Measurements from ENCODE around the gene POU4F3.

POU4F3 gene

DNA sequence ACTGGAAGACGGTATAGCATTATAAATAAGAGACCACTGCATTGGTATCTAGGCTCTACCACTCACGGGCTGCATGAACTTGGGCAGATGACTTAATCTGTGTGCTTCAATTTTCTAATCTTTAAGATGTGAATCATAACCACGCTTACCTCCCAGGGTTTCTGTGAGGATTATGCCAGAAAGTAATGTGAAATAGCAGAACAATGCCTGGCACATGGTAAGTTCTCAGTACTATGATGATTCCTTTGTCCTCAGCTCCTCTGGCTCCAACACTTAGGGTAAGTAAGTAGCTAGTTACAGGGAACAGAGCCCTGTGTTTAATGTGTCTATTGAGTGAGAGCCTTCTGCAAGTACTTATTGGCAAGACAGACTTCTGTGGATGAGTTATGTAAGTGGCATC is 31.1 kb downstream of the POU4F3 start:
- no peak for TF ChIP-seq SIN3A (IDR thresholded peaks at IDR 0.05; ENCODE audit: borderline replicate concordance, insufficient read depth, low read length)
- no peak for TF ChIP-seq FOXP2 (optimal IDR thresholded peaks at IDR 0.05; ENCODE audit: borderline replicate concordance, extremely low read depth, extremely low read length, insufficient read depth)
- TF ChIP-seq, protein P1, sequence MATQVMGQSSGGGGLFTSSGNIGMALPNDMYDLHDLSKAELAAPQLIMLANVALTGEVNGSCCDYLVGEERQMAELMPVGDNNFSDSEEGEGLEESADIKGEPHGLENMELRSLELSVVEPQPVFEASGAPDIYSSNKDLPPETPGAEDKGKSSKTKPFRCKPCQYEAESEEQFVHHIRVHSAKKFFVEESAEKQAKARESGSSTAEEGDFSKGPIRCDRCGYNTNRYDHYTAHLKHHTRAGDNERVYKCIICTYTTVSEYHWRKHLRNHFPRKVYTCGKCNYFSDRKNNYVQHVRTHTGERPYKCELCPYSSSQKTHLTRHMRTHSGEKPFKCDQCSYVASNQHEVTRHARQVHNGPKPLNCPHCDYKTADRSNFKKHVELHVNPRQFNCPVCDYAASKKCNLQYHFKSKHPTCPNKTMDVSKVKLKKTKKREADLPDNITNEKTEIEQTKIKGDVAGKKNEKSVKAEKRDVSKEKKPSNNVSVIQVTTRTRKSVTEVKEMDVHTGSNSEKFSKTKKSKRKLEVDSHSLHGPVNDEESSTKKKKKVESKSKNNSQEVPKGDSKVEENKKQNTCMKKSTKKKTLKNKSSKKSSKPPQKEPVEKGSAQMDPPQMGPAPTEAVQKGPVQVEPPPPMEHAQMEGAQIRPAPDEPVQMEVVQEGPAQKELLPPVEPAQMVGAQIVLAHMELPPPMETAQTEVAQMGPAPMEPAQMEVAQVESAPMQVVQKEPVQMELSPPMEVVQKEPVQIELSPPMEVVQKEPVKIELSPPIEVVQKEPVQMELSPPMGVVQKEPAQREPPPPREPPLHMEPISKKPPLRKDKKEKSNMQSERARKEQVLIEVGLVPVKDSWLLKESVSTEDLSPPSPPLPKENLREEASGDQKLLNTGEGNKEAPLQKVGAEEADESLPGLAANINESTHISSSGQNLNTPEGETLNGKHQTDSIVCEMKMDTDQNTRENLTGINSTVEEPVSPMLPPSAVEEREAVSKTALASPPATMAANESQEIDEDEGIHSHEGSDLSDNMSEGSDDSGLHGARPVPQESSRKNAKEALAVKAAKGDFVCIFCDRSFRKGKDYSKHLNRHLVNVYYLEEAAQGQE (IDR thresholded peaks at IDR 0.05; ENCODE audit: insufficient read depth in 1 of 2, low read depth in 2 of 2, low read length in 2 of 2): no peak
- no peak for TF ChIP-seq TAF1 (IDR thresholded peaks at IDR 0.05; ENCODE audit: borderline replicate concordance, insufficient read depth, low read length)
- no peak for TF ChIP-seq POLR2AphosphoS5 (IDR thresholded peaks at IDR 0.05; ENCODE audit: low read depth, low read length)

DNA sequence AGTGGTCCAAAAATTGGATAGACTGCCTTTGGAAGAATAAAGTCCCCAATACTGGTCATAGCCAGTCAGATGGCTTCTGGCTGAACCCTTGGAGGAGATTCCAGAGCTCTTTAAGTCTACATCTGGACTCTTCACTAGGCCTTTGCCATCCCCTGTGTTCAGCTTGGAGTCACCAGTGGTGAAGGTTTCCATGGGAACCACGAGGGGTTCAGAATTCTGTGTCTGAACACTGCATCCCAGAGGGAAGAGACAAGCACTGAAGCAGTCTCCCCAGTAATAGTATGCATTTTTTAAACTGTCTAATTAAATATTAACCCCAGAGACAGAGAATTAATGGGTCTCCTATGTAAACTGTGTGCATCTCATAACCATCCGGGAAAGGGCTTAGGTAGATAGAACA is 38.2 kb downstream of the POU4F3 start:
- no peak for TF ChIP-seq FOXP2 (optimal IDR thresholded peaks at IDR 0.05; ENCODE audit: borderline replicate concordance, extremely low read depth, extremely low read length, insufficient read depth)
- TF ChIP-seq SIN3A (IDR thresholded peaks at IDR 0.05; ENCODE audit: borderline replicate concordance, insufficient read depth, low read length): no peak
- no peak for TF ChIP-seq POLR2AphosphoS5 (IDR thresholded peaks at IDR 0.05; ENCODE audit: low read depth, low read length)
- TF ChIP-seq, protein P1 (IDR thresholded peaks at IDR 0.05; ENCODE audit: insufficient read depth in 1 of 2, low read depth in 2 of 2, low read length in 2 of 2): no peak
- TF ChIP-seq TAF1 (IDR thresholded peaks at IDR 0.05; ENCODE audit: borderline replicate concordance, insufficient read depth, low read length): no peak

DNA sequence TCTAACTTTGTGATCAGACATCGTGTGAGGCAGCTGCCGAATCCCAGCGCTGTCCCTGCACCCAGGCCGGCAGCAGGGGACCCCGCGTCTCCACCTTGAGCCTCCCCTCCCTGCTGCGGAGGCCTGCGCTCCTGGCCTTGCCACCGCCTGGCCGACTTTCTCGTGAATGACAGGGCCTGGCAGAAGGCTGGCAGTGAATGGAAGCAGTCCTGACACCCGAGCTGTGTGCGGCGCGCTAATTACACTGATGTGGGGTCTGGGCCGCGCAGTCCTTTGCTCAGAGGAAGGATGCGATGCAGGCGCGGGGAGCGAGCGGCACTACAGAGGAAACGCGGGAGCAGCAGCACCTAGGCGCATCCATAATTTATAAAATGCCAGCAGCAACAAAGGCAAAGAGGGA is 40.3 kb downstream of the POU4F3 start:
- no peak for TF ChIP-seq SIN3A (IDR thresholded peaks at IDR 0.05; ENCODE audit: borderline replicate concordance, insufficient read depth, low read length)
- TF ChIP-seq FOXP2 (optimal IDR thresholded peaks at IDR 0.05; ENCODE audit: borderline replicate concordance, extremely low read depth, extremely low read length, insufficient read depth): no peak
- TF ChIP-seq POLR2AphosphoS5 (IDR thresholded peaks at IDR 0.05; ENCODE audit: low read depth, low read length): no peak
- no peak for TF ChIP-seq TAF1 (IDR thresholded peaks at IDR 0.05; ENCODE audit: borderline replicate concordance, insufficient read depth, low read length)

DNA sequence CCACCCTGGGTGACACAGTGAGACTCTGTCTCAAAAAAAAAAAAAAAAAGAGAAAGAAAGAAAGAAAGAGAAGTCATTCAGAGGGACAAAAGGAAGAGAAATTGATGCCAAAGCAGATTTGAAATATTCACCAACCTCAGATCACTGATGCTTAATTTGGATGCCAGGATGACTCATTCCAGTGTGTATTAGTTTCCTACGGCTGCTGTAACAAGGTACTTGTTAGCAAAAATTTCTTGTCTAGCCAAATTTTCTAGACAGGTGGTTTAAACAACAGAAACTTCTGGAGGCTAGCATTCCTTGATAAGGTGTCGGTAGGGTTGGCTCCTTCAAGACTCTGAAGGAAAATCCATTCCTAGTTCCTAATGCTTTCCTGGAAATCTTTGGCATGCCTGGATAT is 42.1 kb downstream of the POU4F3 start:
- no peak for TF ChIP-seq TAF1 (IDR thresholded peaks at IDR 0.05; ENCODE audit: borderline replicate concordance, insufficient read depth, low read length)
- TF ChIP-seq, protein P1 (IDR thresholded peaks at IDR 0.05; ENCODE audit: insufficient read depth in 1 of 2, low read depth in 2 of 2, low read length in 2 of 2): no peak
- TF ChIP-seq FOXP2 (optimal IDR thresholded peaks at IDR 0.05; ENCODE audit: borderline replicate concordance, extremely low read depth, extremely low read length, insufficient read depth): no peak
- TF ChIP-seq POLR2AphosphoS5 (IDR thresholded peaks at IDR 0.05; ENCODE audit: low read depth, low read length): no peak
- TF ChIP-seq SIN3A (IDR thresholded peaks at IDR 0.05; ENCODE audit: borderline replicate concordance, insufficient read depth, low read length): no peak

DNA sequence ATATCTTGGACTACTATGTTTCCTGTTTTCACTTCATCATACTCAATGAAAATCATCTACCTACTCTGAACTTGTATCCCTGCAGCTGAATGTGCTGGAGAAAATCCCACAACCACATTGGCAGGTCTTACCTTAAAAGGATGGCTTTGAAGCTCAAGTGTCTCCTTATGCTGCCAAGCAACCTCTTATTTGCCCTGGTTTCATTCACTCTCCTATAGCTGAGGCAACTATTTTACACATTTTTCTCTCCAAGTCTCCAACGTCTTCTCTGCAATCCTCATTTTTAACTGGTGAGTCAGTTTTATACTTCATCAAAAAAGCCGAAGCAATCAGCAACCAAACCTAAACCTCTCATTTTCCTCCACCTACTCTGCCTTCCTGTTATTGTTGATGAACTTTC is 49.7 kb downstream of the POU4F3 start:
- TF ChIP-seq TAF1 (IDR thresholded peaks at IDR 0.05; ENCODE audit: borderline replicate concordance, insufficient read depth, low read length) (no peak), FOXP2 (optimal IDR thresholded peaks at IDR 0.05; ENCODE audit: borderline replicate concordance, extremely low read depth, extremely low read length, insufficient read depth) (no peak), SIN3A (IDR thresholded peaks at IDR 0.05; ENCODE audit: borderline replicate concordance, insufficient read depth, low read length) (no peak), POLR2AphosphoS5 (IDR thresholded peaks at IDR 0.05; ENCODE audit: low read depth, low read length) (no peak)
- TF ChIP-seq, protein P1 (IDR thresholded peaks at IDR 0.05; ENCODE audit: insufficient read depth in 1 of 2, low read depth in 2 of 2, low read length in 2 of 2): no peak

Measured in PFSK-1 (cell line).